Activated naive CD8-positive, alpha-beta T cell treated with anti-CD3 and anti-CD28 coated beads, Interleukin-2, amount 50 U/mL, for 16 hours (primary cell): ENCODE results near the gene FOXA3.

ENCODE experiments used
- DNase-seq: peaks from one replicate; pipeline ENCODE4 v3.0.0-alpha.2; 2020; ENCODE audit warnings: low read depth, low spot score

FOXA3 gene

GRCh38 chr19:45863840-45864628 lies at the start of gene FOXA3:
Gene FOXA3, plus strand, starts transcription at chr19:45864326. Its CDS starts 131 bp downstream, at chr19:45864457.
- no peak for DNase-seq

DNA sequence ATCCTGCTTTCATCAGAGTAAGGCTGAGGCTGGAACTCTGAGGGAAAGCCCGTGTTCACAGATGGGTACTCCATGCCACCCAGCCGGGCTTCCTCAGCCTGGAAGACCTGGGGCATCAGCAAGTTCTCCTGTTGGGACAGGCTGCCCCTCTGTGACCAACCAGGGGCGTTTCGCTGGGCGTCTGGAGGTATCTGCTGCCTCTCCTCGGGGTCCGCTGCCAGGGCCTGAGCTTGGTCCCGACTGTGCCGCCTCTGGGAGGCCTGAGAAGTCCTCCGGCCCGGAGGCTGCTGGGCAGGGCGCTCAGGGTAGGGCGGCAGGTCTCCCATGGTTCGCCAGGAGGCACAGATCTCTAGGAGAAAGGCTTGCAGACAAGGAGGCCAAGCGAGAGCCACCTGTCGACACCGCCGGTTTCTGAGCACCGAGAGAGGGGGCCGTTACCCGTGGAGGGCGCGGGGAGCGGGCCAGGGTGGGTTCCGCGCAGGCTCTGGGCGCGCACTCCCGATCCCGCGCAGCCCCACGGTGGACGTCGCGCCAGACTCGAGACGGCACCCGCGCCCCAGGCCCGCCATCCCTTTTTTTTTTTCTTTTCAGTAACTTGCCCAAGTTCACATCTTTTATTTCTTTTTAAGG lies 49.2 kb upstream of the FOXA3 start, which contains the start of gene RSPH6A:
Gene RSPH6A (minus strand): TSS at position 458 of the 630 bp plus-strand sequence. CDS start 132 bp downstream, at position 326.
- DNase-seq = no peak

DNA sequence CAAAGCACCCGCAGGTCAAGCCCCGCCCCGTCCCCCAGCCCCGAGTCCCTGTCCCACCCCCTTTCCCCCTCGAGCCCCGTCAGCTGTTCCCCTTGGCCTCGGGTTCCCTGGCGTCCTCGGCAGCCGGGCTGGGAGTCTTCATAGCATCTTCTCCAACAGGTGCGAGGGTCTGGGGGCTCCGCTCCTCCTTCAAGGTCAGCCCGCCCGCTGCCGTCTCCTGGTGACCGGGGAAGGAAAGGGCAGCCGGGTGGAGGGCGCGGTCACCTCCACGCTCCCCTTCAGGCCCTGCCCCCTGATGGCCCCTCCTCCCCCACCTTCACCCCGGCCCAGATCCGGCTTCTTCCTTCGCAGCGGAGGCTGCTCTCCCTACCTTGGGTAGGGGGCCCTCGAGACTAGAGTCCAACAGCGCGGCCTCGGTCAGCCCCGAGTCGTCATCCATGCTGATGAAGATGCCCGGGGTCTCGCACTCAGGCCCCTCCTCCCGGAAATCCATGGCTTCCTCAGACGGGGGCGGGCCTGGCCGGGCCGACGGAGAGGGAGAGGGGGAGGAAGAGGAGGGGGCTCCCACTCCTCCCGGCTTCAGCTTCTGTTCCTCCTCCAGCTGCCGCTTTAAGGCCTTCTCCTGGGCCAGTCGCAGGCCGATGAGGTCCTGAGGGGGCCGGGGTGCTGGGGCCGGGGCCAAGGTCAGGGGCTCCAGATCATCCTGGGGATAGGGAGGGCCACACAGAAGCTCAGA lies 48.5 kb upstream of the FOXA3 start:
- DNase-seq = no peak

DNA sequence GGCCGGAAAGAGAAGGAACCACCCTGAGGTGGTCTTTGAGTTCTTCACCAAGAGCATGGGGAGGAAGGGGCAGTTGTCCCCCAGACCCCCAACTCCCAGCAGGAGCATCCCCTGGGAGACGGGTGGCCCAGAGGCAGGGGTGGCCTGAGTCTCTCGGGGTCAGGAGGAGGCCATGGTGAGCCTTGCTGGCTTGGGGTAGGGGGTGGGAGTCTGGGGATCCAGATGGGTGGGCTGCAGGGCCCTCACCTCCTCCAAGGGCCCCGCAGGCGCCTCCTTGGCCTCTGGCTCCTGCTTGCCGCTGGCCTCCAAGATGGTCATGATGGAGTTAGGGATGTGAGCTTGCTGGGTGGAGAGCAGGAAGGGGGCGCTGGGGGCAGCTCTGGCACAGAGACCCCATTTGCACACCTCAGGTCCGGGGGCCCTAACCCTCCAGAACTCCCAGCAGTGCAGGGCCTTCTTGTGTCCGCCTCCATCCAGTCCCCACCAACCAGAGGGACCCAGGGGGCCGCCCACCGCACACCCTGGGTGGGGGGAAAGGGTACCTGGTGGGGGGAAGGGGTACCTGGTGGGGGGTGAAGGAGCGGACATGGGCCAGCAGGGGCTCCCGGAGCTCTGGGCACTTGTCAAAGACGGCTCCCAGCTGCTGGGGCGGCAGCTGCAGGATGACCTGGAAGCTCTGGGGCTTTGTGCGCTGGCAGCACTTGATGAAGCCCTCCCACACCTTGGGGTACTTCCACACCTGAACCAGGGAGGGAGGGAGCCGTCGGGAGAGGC lies 47.7 kb upstream of the FOXA3 start:
- DNase-seq = no peak

DNA sequence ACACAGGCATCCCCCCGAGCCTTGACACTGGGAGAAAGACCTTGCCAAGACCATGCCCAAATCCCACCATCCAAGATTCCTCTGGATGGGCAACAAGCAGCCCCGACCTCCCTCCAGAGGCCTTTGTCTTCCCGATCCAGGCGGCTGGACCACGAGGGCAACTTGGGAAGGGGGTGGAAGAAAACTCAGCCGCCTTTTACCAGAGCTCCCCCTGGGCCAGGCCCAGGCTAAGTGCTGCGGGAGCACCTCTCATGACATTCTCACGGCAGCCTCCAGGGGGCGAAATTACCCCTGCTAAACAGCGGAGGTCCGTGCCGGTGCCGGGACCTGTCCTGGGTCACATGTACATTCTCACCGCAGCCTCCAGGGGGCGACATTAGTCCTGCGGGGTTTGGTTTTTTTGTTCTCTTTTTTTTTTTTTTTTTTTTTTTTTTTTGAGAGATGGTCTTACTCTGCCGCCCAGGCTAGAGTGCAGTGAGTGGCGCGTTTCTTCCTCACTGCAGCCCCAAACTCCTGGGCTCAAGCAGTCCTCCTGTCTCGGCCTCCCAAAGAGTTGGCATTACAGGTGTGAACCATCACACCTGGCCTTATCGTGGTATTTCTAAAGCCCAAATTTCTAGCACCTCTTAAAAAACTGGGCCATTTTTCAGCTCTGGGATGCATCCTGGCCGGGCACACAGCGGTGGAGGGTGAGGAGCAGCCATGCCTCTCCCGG lies 47.0 kb upstream of the FOXA3 start:
- DNase-seq = peak; percentile 94

DNA sequence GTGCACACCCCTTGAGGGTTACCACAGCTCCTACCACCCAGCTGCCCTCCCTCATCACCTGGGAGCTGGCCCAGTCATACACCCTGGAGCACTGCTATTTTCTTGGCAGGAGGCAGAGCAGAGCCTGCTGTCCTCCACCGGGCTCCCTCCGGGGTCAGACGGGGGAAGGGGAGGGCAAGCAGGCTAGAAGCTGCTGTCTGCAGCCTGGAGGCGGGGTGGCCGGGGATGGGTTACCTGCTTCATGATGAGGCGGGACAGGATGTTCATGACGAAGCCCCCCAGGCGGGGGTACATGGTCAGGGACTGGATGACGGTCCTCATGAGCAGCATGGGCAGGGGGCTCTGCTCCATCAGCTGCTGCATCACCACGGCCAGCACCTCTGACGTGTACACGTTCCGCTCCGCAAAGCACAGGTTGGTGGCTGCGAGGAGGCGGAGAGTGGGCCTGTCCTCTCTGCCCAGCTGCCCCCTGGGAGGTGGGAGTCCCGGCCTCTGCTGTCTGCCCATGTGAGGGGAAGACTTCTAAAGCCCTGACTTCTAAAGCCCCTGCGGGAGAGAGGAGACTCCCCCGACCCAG lies 46.3 kb upstream of the FOXA3 start:
- DNase-seq = no peak

DNA sequence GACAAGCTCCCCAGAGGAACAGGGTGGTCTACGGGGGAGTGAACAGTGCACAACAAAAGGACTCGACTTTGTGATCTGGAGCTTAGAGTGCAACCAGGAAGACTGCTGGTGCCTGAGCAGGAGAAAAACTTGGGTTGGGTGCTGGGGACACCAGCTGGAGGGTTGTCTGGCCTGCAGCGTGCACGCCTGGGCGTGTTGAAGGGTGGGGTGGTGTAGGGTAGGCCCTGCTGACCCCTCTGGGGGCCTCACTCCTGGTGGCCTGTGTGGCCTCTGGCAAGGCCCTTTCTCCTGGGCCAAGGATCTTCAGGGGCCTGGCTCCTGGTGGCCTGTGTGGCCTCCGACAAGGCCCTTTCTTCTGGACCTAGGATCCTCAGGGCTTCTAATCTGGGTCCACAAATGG lies 44.4 kb upstream of the FOXA3 start:
- DNase-seq = no peak

DNA sequence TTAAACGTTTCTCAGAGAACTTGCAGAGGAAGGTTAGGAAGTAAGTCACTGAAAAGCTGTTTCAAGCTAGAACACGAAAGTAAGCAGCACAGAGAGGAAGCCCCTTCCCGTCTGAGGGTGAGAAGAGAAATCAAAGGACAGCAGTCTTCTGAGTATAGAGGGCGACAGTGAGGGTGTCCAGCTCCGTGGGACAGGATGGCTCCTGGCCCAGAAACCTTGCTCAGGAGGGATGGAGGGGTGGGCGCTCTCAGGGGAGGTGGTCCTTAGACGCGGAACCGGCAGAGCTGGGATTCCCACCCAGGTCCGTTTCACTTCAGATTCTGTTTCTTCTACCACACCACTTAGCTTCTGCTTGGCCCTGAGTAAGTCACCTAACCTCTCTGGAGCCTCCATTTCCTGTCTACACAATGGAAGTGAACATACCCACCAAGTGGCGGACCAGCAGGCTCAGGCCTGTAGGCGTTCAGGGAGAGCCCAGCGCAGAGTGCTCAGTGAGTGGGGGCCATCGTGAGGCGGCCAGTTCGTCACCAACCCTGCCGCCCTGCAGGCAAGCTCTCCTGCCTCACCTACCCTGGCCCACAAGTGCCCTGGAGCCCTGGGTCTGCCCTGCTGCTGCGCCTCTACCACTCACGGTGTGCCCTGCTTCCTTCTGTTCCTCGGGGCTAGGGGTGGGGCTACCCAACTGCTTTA lies 43.6 kb upstream of the FOXA3 start:
- no peak for DNase-seq

GRCh38 chr19:45821103-45821521 lies 43.0 kb upstream of the FOXA3 start:
- no peak for DNase-seq

DNA sequence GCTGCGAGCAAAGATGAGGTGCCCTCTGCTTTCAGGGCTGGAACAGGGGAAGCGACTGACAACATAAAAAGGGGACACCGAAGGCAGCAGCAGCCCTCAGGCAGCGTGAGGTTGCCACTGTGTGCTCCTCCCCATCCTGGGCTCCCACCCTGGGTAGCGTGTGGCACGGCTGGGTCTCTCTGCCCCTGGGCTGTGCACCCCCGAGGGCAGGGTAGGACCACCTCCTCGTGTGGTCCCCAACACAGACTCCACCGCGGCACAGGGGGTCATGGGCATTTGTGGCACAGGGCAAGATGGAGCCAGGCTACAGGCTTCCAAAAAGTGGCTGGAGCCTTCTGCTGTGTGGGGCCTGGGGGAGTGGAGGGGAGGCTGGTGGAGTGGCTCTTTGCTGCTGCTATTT lies 42.6 kb upstream of the FOXA3 start:
- DNase-seq = no peak

GRCh38 chr19:45822716-45823115 lies 41.4 kb upstream of the FOXA3 start:
- DNase-seq = no peak

DNA sequence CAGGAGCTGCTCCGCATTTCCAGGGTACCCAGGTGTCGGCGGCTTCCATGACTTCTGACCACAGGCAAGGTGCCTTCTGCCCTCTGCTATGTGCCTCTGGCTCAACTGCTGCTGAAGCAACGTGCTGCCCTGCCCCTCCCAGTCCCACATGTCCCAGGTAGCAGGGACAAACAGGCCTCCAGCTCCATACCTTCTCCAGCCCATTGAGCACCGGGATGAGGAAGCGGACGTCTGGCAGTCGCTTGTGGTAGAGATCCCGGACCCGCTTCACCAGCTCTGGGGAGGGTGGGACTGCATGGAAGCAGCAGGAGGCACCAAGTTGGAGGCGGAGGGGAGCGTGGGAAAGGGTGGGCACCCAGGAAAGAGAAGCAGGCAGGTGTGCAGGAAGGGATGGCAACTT lies 40.9 kb upstream of the FOXA3 start:
- no peak for DNase-seq

- DNase-seq = no peak
These were observed 40.1 kb upstream of the FOXA3 start for GRCh38 chr19:45824041-45824471.

DNA sequence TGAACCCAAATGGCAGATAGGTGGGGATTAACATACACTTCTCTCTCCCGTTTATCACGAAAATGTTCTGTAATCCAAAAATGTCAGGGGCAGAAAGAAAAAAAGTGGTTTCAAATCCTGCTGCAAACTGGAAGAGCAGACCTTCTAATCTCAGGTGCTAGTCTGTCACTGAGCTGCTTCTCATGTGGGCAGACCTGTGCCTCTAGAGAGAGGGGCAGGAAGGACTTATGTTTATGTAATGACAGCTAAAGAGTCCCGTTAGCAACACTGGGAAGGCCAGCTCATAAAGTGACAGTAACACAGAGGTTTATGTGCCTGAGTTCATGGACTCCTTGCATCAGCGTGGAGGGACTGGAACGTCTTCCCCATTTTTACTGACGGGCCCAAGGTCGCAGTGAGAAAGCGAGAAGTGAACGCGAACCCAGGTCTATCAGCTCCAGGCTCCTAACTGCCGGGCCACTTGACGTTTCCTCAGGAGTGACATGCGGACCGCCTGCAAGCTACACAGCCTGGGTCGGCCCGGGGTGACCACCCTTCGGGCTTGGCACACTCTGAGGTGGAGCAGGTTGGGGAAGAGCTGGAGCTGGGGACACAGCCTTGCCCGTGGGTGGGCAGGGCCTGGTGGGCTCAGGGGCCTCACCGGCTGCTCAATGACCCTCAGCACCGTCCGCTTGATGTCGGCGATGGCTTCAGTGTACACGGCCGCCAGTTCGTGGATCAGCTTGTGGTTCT lies 39.4 kb upstream of the FOXA3 start:
- DNase-seq = no peak

DNA sequence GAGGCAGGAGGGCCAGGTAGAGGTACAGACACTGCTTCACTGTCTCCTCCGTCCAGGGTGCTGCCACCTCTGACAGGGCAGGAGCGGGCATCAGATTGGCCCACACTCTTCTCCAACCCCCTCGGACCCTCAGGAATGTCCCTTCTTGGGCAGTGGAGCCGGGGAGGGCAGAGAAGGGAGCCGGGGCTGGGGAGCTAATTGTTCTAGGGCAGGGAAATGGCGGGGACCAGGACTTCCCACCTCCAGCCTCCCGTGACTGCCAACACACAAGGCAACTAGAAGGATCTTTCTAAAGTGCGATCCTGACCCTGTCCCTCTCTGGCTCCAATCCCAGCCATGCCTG lies 38.9 kb upstream of the FOXA3 start:
- no peak for DNase-seq

- no peak for DNase-seq
These were observed 37.9 kb upstream of the FOXA3 start for GRCh38 chr19:45825917-45826893.

DNA sequence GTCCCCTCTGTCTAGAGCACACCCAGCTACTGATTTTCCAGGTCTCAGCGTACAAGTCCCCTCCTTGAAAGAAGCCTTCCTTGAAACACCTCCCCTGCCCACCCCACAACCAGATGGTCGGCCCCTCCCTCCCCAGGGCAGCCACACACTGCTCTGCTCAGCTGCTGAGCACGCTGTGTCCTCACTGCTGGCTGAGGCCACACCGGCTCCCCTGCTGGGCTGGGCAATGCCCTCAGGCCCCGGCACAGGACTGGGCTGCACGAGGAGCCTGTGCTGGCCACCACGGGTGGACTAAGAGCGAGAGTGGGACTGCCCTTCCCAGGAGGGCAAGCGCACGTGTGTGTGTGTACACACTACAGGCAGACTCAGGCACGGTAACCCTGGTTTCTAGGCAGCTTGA lies 37.2 kb upstream of the FOXA3 start:
- no peak for DNase-seq

- no peak for DNase-seq
These were observed 36.5 kb upstream of the FOXA3 start for GRCh38 chr19:45827459-45828093.
